Esophagus squamous epithelium (tissue), 5 donors: ENCODE data around the gene MMP2. TPM values are rescaled to one million over a fixed set of nuclear protein-coding genes. Genes with fewer than 3 reads are reported as not detected.

ENCODE experiments used
- DNase-seq: peaks from one replicate; lab custom pipeline; 2025; lab: John Stamatoyannopoulos, UW
- H3K27ac ChIP-seq, 4 donors: fragments of 200-600 bp; sonication (generic); one replicate each; pipeline ENCODE4 v1.5.1; 2016 to 2019; ENCODE audit warnings: mild to moderate bottlenecking in 1 of 4
- H3K27me3 ChIP-seq, 4 donors: fragments of 200-600 bp; sonication (generic); 1 replicate in 3 of 4; 2 replicates in 1 of 4; pipeline versions ENCODE4 v1.5.1 to v1.6.0; 2017 to 2021; ENCODE audit warnings: antibody characterized with exemption in 1 of 4
- H3K36me3 ChIP-seq, 3 donors: fragments of 200-600 bp; sonication (generic); one replicate each; pipeline ENCODE4 v1.5.1; 2016 to 2019
- H3K4me1 ChIP-seq, 3 donors: fragments of 200-600 bp; sonication (generic); one replicate each; pipeline ENCODE4 v1.5.1; 2017 to 2019
- H3K4me3 ChIP-seq, 4 donors: fragments of 200-600 bp; sonication (generic); 1 replicate in 3 of 4; 2 replicates in 1 of 4; pipeline ENCODE4 v1.5.1; 2016 to 2019; ENCODE audit warnings: mild to moderate bottlenecking in 2 of 4, moderate library complexity in 1 of 4
- H3K9me3 ChIP-seq, 3 donors: fragments of 200-600 bp; sonication (generic); one replicate each; pipeline ENCODE4 v1.5.1; 2016 to 2019
- POLR2A ChIP-seq, 4 donors: fragments of 450-650 bp; IDR thresholded peaks; one replicate each; pipeline ENCODE4 v1.6.1; 2017; ENCODE audit warnings: antibody characterized with exemption in 4 of 4, mild to moderate bottlenecking in 4 of 4, moderate library complexity in 3 of 4
- WGBS, 2 donors: methylation state at CpG; one replicate each; pipeline ENCODE4 v1.1.5; 2018; 5-methylcytosine and 5-hydroxymethylcytosine counted together
- intact Hi-C: fragments of 100-400 bp; cut with DNase I; formaldehyde crosslinking; loops from one replicate; pipeline ENCODE4 v1.15.0; 2022
- total RNA-seq, 4 donors: library from RNA; depleted of rRNA; stranded (reverse); fragments of >200 nt; gene quantifications; one replicate each; pipeline ENCODE4 v1.1.0, GENCODE V29; 2016
- TF ChIP-seq, protein P1 (sequence below), 6 experiments: fragments of 450-650 bp in 4 of 6; fragments of 200-600 bp in 2 of 6; sonication (generic) in 2 of 6; IDR thresholded peaks; one replicate each; pipeline ENCODE4 v1.5.1; 2016 to 2019; ENCODE audit warnings: antibody characterized with exemption in 6 of 6, mild to moderate bottlenecking in 4 of 6, moderate library complexity in 4 of 6
- donor health status: DM: yes; HTN: yes; CAD: no.

MMP2 gene
- total RNA-seq, 4 donors from 2014 or later = 4.5 to 210 (median 92.7) TPM

DNA sequence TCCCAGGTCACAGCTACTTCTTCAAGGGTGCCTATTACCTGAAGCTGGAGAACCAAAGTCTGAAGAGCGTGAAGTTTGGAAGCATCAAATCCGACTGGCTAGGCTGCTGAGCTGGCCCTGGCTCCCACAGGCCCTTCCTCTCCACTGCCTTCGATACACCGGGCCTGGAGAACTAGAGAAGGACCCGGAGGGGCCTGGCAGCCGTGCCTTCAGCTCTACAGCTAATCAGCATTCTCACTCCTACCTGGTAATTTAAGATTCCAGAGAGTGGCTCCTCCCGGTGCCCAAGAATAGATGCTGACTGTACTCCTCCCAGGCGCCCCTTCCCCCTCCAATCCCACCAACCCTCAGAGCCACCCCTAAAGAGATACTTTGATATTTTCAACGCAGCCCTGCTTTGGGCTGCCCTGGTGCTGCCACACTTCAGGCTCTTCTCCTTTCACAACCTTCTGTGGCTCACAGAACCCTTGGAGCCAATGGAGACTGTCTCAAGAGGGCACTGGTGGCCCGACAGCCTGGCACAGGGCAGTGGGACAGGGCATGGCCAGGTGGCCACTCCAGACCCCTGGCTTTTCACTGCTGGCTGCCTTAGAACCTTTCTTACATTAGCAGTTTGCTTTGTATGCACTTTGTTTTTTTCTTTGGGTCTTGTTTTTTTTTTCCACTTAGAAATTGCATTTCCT is 26.5 kb downstream of the MMP2 start:
- DNase-seq = no peak
- peaks cover 0 to 15% (median 3%) of the 10 kb centered on the region in 3 donors for H3K36me3 ChIP-seq
- TF ChIP-seq POLR2A (IDR thresholded peaks at IDR 0.05) = no peak
- TF ChIP-seq, protein P1, sequence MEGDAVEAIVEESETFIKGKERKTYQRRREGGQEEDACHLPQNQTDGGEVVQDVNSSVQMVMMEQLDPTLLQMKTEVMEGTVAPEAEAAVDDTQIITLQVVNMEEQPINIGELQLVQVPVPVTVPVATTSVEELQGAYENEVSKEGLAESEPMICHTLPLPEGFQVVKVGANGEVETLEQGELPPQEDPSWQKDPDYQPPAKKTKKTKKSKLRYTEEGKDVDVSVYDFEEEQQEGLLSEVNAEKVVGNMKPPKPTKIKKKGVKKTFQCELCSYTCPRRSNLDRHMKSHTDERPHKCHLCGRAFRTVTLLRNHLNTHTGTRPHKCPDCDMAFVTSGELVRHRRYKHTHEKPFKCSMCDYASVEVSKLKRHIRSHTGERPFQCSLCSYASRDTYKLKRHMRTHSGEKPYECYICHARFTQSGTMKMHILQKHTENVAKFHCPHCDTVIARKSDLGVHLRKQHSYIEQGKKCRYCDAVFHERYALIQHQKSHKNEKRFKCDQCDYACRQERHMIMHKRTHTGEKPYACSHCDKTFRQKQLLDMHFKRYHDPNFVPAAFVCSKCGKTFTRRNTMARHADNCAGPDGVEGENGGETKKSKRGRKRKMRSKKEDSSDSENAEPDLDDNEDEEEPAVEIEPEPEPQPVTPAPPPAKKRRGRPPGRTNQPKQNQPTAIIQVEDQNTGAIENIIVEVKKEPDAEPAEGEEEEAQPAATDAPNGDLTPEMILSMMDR (IDR thresholded peaks at IDR 0.05) = no peak
- peaks cover 17 to 56% (median 21%) of the 10 kb centered on the region in 3 donors for H3K4me1 ChIP-seq
- 89 to 94% methylated on average over 4 to 10 of the region's 10 CpGs for WGBS, 2 donors
- peaks cover 0 to 16% (median 0%) of the 10 kb centered on the region in 4 donors for H3K27me3 ChIP-seq
- no peak overlapping the region for H3K27ac ChIP-seq
- intact Hi-C loops = loop anchor here (10.0 kb wide), 1 partner anchor 61 kb away; no protein-coding TSS in a partner anchor
- H3K4me3 ChIP-seq = no peak overlapping the region
- no peaks in the 10 kb centered on the region for H3K9me3 ChIP-seq

DNA sequence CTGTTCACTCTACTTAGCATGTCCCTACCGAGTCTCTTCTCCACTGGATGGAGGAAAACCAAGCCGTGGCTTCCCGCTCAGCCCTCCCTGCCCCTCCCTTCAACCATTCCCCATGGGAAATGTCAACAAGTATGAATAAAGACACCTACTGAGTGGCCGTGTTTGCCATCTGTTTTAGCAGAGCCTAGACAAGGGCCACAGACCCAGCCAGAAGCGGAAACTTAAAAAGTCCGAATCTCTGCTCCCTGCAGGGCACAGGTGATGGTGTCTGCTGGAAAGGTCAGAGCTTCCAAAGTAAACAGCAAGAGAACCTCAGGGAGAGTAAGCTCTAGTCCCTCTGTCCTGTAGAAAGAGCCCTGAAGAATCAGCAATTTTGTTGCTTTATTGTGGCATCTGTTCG is 27.1 kb downstream of the MMP2 start:
- Histone ChIP-seq H3K27ac (no peak overlapping the region), H3K36me3 (peaks cover 0 to 15% (median 3%) of the 10 kb centered on the region in 3 donors), H3K4me1 (peaks cover 16 to 50% (median 17%) of the 10 kb centered on the region in 3 donors), H3K4me3 (no peak overlapping the region), H3K27me3 (peaks cover 0 to 16% (median 0%) of the 10 kb centered on the region in 4 donors), H3K9me3 (no peaks in the 10 kb centered on the region)
- 76 to 95% methylated on average over 4 to 7 of the region's 7 CpGs for whole genome bisulfite sequencing, 2 donors
- TF ChIP-seq, protein P1 (IDR thresholded peaks at IDR 0.05) = no peak
- TF ChIP-seq POLR2A (IDR thresholded peaks at IDR 0.05) = no peak
- no peak for DNase-seq
- intact Hi-C loops = loop anchor here (10.0 kb wide), 1 partner anchor 61 kb away; no protein-coding TSS in a partner anchor

DNA sequence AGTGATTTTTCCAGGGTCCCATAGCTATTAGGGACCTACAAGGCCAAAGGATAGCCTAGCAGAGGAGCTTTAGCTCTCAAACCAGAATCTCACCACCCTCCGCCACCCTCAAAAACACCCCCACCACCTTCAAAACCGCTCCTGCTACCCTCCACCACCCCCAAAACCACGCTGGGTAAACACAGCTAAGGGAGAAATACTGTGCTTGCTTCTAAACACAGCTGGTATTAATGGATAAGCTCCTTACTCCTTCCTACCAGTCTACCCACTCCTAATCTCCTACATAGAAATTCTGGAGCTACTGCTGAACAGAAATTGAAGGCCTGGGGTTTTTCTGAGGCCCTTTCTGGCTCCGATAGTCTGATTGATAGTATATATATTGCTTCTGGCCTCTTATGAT is 27.7 kb downstream of the MMP2 start:
- no peak overlapping the region for H3K27ac ChIP-seq
- TF ChIP-seq, protein P1 (IDR thresholded peaks at IDR 0.05) = no peak
- TF ChIP-seq POLR2A (IDR thresholded peaks at IDR 0.05) = no peak
- H3K9me3 ChIP-seq = no peaks in the 10 kb centered on the region
- WGBS, 2 donors = 74 to 95% methylated on average over 4 of the region's 4 CpGs
- H3K27me3 ChIP-seq = peaks cover 0 to 16% (median 0%) of the 10 kb centered on the region in 4 donors
- intact Hi-C loops = loop anchor here (10.0 kb wide), 1 partner anchor 62 kb away; no protein-coding TSS in a partner anchor
- DNase-seq = no peak
- H3K36me3 ChIP-seq = peaks cover 0 to 15% (median 3%) of the 10 kb centered on the region in 3 donors
- no peak overlapping the region for H3K4me3 ChIP-seq
- peaks cover 11 to 44% (median 12%) of the 10 kb centered on the region in 3 donors for H3K4me1 ChIP-seq

DNA sequence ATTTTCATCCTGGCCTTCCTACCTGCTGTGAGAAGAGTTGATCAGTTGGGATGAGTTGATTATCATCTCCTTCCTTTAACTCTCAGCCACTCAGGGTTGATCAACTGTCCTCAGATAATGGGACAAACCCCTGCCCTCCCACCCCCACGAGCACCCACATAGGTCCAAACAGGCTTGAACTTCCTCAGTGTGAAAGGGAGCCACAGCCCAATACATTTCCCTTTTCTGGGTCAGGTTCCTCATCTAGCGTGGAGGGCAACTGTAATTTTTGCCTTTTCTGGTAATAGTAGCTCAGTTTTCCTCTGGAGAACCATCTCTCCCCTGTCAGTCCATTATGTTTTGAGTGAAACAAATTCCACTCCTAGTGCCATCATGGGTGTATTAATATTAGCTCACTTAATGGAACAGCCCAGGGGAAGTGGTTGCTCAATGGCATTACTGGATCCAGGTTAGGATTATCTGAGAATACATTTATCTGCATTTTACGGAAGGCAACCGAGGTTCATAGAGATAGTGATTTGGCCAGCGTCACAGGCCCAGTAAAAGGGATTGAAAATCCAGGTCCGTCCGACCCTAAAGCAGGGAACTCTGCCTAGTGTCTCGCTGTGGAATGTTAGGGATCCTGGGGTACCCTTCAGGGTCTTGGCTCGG is 29.4 kb downstream of the MMP2 start:
- H3K4me1 ChIP-seq = peaks cover 0 to 27% (median under 1%) of the 10 kb centered on the region in 3 donors
- H3K27me3 ChIP-seq = peaks cover 0 to 16% (median 0%) of the 10 kb centered on the region in 4 donors
- peak overlapping the region; percentile 79 to 86 (median 82) for H3K27ac ChIP-seq
- DNase-seq = no peak
- TF ChIP-seq POLR2A (IDR thresholded peaks at IDR 0.05) = no peak
- TF ChIP-seq, protein P1 (IDR thresholded peaks at IDR 0.05) = no peak
- peak overlapping the region; percentile 64 to 77 (median 70) for H3K4me3 ChIP-seq
- intact Hi-C loops = loop anchor here (10.0 kb wide), 1 partner anchor 64 kb away; no protein-coding TSS in a partner anchor
- peaks cover 0 to 15% (median 3%) of the 10 kb centered on the region in 3 donors for H3K36me3 ChIP-seq
- 52 to 55% methylated on average over 4 to 5 of the region's 9 CpGs for WGBS, 2 donors
- peaks cover 0 to 11% (median 5%) of the 10 kb centered on the region in 3 donors for H3K9me3 ChIP-seq
